HepG2 (cell line): ENCODE measurements around the gene HILPDA. TPM values are rescaled to one million over a fixed set of nuclear protein-coding genes. Genes with fewer than 3 reads are reported as not detected.

ENCODE experiments used
- AHR ChIP-seq: IDR thresholded peaks from 2 replicates; pipeline ENCODE4 v1.6.1; 2018; ENCODE audit warnings: missing genetic modification reagents, missing compliant biosample characterization
- AKAP8 ChIP-seq: sonication (generic); formaldehyde crosslinking; IDR thresholded peaks from 2 replicates; pipeline ENCODE4 v1.5.1; 2020; ENCODE audit warnings: mild to moderate bottlenecking, missing genetic modification reagents
- ARNTL ChIP-seq: sonication (generic); formaldehyde crosslinking; IDR thresholded peaks from 2 replicates; pipeline ENCODE4 v1.4.0; 2020; ENCODE audit warnings: mild to moderate bottlenecking, missing genetic modification reagents
- DNMT1 ChIP-seq: sonication (generic); formaldehyde crosslinking; IDR thresholded peaks from 2 replicates; pipeline ENCODE4 v1.5.1; 2020; ENCODE audit warnings: mild to moderate bottlenecking, missing genetic modification reagents
- DRAP1 ChIP-seq: IDR thresholded peaks from 2 replicates; pipeline ENCODE4 v1.6.1; 2016; ENCODE audit warnings: missing genetic modification reagents, missing compliant biosample characterization
- FOXO4 ChIP-seq: sonication (generic); formaldehyde crosslinking; conservative IDR thresholded peaks from 2 replicates; pipeline ENCODE4 v1.8.1; 2023; ENCODE audit warnings: missing genetic modification reagents
- GFI1 ChIP-seq: sonication (generic); formaldehyde crosslinking; IDR thresholded peaks from 2 replicates; pipeline ENCODE4 v1.5.0; 2020; ENCODE audit warnings: missing genetic modification reagents, mild to moderate bottlenecking, borderline replicate concordance
- GZF1 ChIP-seq: sonication (generic); formaldehyde crosslinking; IDR thresholded peaks from 2 replicates; pipeline ENCODE4 v1.5.1; 2020; ENCODE audit warnings: mild to moderate bottlenecking, missing genetic modification reagents
- HDAC2 ChIP-seq: sonication (generic); formaldehyde crosslinking; IDR thresholded peaks from 2 replicates; pipeline ENCODE4 v1.4.0; 2020; ENCODE audit warnings: missing genetic modification reagents
- KLF6 ChIP-seq: IDR thresholded peaks from 2 replicates; pipeline ENCODE4 v1.8.0; 2016; ENCODE audit warnings: missing biosample characterization, missing genetic modification reagents
- KLF9 ChIP-seq: IDR thresholded peaks from 2 replicates; pipeline ENCODE4 v1.6.1; 2016; ENCODE audit warnings: low read depth
- MAZ ChIP-seq, 2 experiments: sonication (generic) in 1 of 2; formaldehyde crosslinking in 1 of 2; IDR thresholded peaks; 2 replicates each; pipeline versions ENCODE4 v1.5.0 to v1.6.1; 2012 to 2020; ENCODE audit warnings: low read depth in 2 of 2, mild to moderate bottlenecking in 2 of 2, borderline replicate concordance in 1 of 2, improper control_type of control experiment in 1 of 2, low read length in 1 of 2, missing genetic modification reagents in 1 of 2, moderate library complexity in 1 of 2
- MTA3 ChIP-seq: sonication (generic); formaldehyde crosslinking; IDR thresholded peaks from 2 replicates; pipeline ENCODE4 v1.4.0; 2020; ENCODE audit warnings: missing genetic modification reagents
- NAIF1 ChIP-seq: sonication (generic); formaldehyde crosslinking; IDR thresholded peaks from 2 replicates; pipeline ENCODE4 v1.5.0; 2020; ENCODE audit warnings: mild to moderate bottlenecking, missing genetic modification reagents, borderline replicate concordance
- NCOA5 ChIP-seq: sonication (generic); formaldehyde crosslinking; IDR thresholded peaks from 2 replicates; pipeline ENCODE4 v1.4.0; 2020; ENCODE audit warnings: missing genetic modification reagents
- NR2C2 ChIP-seq: sonication (generic); formaldehyde crosslinking; IDR thresholded peaks from 2 replicates; pipeline ENCODE4 v1.4.0; 2020; ENCODE audit warnings: missing genetic modification reagents, mild to moderate bottlenecking, moderate library complexity, borderline replicate concordance
- PAWR ChIP-seq: sonication (generic); formaldehyde crosslinking; IDR thresholded peaks from 2 replicates; pipeline ENCODE4 v1.4.0; 2020; ENCODE audit warnings: missing genetic modification reagents, mild to moderate bottlenecking, borderline replicate concordance
- PRDM10 ChIP-seq: sonication (generic); formaldehyde crosslinking; IDR thresholded peaks from 2 replicates; pipeline ENCODE4 v1.4.0; 2020; ENCODE audit warnings: low read depth, missing genetic modification reagents
- SNAI1 ChIP-seq: sonication (generic); formaldehyde crosslinking; IDR thresholded peaks from 2 replicates; pipeline ENCODE4 v1.5.0; 2020; ENCODE audit warnings: mild to moderate bottlenecking, missing genetic modification reagents, borderline replicate concordance
- SP1 ChIP-seq, 2 experiments: fragments of 450-650 bp in 1 of 2; sonication (generic) in 1 of 2; formaldehyde crosslinking in 1 of 2; IDR thresholded peaks; 2 replicates each; pipeline versions ENCODE4 v1.4.0 to v1.6.1; 2016 to 2020; ENCODE audit warnings: missing genetic modification reagents in 1 of 2
- TOPORS ChIP-seq: sonication (generic); formaldehyde crosslinking; IDR thresholded peaks from 2 replicates; pipeline ENCODE4 v1.8.0; 2023; ENCODE audit warnings: mild to moderate bottlenecking, missing genetic modification reagents
- ZFP90 ChIP-seq: sonication (generic); formaldehyde crosslinking; IDR thresholded peaks from 2 replicates; pipeline ENCODE4 v1.8.0; 2022; ENCODE audit warnings: missing genetic modification reagents, mild to moderate bottlenecking, inconsistent platforms, borderline replicate concordance
- ZNF34 ChIP-seq: sonication (generic); formaldehyde crosslinking; IDR thresholded peaks from 2 replicates; pipeline ENCODE4 v1.4.0; 2020; ENCODE audit warnings: mild to moderate bottlenecking, missing genetic modification reagents, borderline replicate concordance
- ZNF775 ChIP-seq: sonication (generic); formaldehyde crosslinking; IDR thresholded peaks from 2 replicates; pipeline ENCODE4 v1.4.0; 2020; ENCODE audit warnings: missing genetic modification reagents, mild to moderate bottlenecking, moderate library complexity, borderline replicate concordance
- ZZZ3 ChIP-seq: sonication (generic); formaldehyde crosslinking; IDR thresholded peaks from 2 replicates; pipeline ENCODE4 v1.4.0; 2020; ENCODE audit warnings: missing genetic modification reagents, mild to moderate bottlenecking, borderline replicate concordance
- polyA plus RNA-seq, 8 experiments: library from polyadenylated mRNA; depleted of rRNA in 3 of 8; stranded (reverse) in 7 of 8; unstranded in 1 of 8; fragments of >200 nt; fragmentation: Illumina TruSeq in 4 of 8; extraction: Trizol in 4 of 8; gene quantifications; 2 replicates each; pipeline versions ENCODE4 v1.2.1 to v1.2.3, GENCODE V29; 2011 to 2016; ENCODE audit warnings: low read depth in 4 of 8, missing spikeins in 1 of 8, mixed read lengths in 1 of 8; ENCODE audit not compliant: insufficient read depth in 1 of 8
- total RNA-seq, 5 experiments: library from RNA; depleted of rRNA; stranded (reverse); fragments of >200 nt; fragmentation: Illumina TruSeq; extraction: Trizol; gene quantifications; 2 replicates each; pipeline ENCODE4 v1.2.3, GENCODE V29; 2016; ENCODE audit warnings: low read depth in 1 of 5

HILPDA gene
- total and polyA plus RNA-seq, 2 of the 13 experiments (the other 11 are each of a cell fraction or from before 2014, with no cell fraction given): 11.1 to 44.0 TPM

GRCh38 chr7:128455543-128456254 is at the start of gene HILPDA (continued):
- no peak for TF ChIP-seq SNAI1 (CRISPR knock-in tag)
- TF ChIP-seq KLF9 (CRISPR knock-in tag): 0 out of 2 replicates have a peak, but pooled peaks have one; percentile 21
- TF ChIP-seq HDAC2 (CRISPR knock-in tag): peak; percentile 60; the same call in 1 of the 2 replicates
- 0 out of 2 replicates have a peak, but pooled peaks have one; percentile 38 for TF ChIP-seq MAZ (IDR thresholded peaks at IDR 0.05; ENCODE audit: borderline replicate concordance, low read depth, low read length)
- TF ChIP-seq MAZ (CRISPR knock-in tag; IDR thresholded peaks at IDR 0.05; ENCODE audit: low read depth): peak; percentile 62
- TF ChIP-seq ARNTL (CRISPR knock-in tag): no peak
- TF ChIP-seq NCOA5 (CRISPR knock-in tag): no peak
- TF ChIP-seq GFI1 (CRISPR knock-in tag): peak; percentile 71; the same call in 1 of the 2 replicates
- no peak for TF ChIP-seq MTA3 (CRISPR knock-in tag)
- TF ChIP-seq AKAP8: peak; percentile 65; the same call in 1 of the 2 replicates
- 0 out of 2 replicates have a peak, but pooled peaks have one; percentile 48 for TF ChIP-seq KLF6
- 0 out of 2 replicates have a peak, but pooled peaks have one; percentile 45 for TF ChIP-seq DNMT1
- peak; percentile 96 for TF ChIP-seq DRAP1 (CRISPR knock-in tag)
- no peak for TF ChIP-seq ZNF34 (CRISPR knock-in tag)
- no peak; the same call in 1 of the 2 replicates for TF ChIP-seq ZFP90
- peak; percentile 68 for TF ChIP-seq GZF1 (CRISPR knock-in tag)
- TF ChIP-seq SP1 (IDR thresholded peaks at IDR 0.05): no peak
- TF ChIP-seq SP1 (CRISPR knock-in tag; IDR thresholded peaks at IDR 0.05): peak; percentile 78
- no peak for TF ChIP-seq ZZZ3
- no peak for TF ChIP-seq PRDM10 (CRISPR knock-in tag)
- no peak for TF ChIP-seq ZNF775 (CRISPR knock-in tag)
- TF ChIP-seq TOPORS (CRISPR knock-in tag): no peak; the same call in none of the 2 replicates
- TF ChIP-seq NR2C2: no peak
- no peak for TF ChIP-seq FOXO4 (CRISPR knock-in tag)
- TF ChIP-seq AHR (CRISPR knock-in tag): no peak; the same call in 1 of the 2 replicates
- no peak for TF ChIP-seq NAIF1 (CRISPR knock-in tag)
- no peak for TF ChIP-seq PAWR (CRISPR knock-in tag)
